ENCODE measurements around the gene SRC.

GRCh38 chr20:37344506-37345338 is 1.2 kb upstream of the SRC start:
- TF ChIP-seq CTCF (conservative IDR thresholded peaks at IDR 0.05; ENCODE audit: low read depth in 2 of 2) (no peak), POLR2AphosphoS5 (IDR thresholded peaks at IDR 0.05; ENCODE audit: low read depth) (no peak), EZH2phosphoT487 (IDR thresholded peaks at IDR 0.05; ENCODE audit: unreplicated experiment) (no peak), EZH2 (IDR thresholded peaks at IDR 0.05; ENCODE audit: low read depth, unreplicated experiment) (no peak), CREB1 (CRISPR knock-in tag; IDR thresholded peaks at IDR 0.05; ENCODE audit: low read depth) (no peak), ZNF114 (CRISPR knock-in tag; IDR thresholded peaks at IDR 0.05) (no peak), ETS1 (IDR thresholded peaks at IDR 0.05) (no peak)
